ENCODE measurements around the gene HOXA9.

DNA sequence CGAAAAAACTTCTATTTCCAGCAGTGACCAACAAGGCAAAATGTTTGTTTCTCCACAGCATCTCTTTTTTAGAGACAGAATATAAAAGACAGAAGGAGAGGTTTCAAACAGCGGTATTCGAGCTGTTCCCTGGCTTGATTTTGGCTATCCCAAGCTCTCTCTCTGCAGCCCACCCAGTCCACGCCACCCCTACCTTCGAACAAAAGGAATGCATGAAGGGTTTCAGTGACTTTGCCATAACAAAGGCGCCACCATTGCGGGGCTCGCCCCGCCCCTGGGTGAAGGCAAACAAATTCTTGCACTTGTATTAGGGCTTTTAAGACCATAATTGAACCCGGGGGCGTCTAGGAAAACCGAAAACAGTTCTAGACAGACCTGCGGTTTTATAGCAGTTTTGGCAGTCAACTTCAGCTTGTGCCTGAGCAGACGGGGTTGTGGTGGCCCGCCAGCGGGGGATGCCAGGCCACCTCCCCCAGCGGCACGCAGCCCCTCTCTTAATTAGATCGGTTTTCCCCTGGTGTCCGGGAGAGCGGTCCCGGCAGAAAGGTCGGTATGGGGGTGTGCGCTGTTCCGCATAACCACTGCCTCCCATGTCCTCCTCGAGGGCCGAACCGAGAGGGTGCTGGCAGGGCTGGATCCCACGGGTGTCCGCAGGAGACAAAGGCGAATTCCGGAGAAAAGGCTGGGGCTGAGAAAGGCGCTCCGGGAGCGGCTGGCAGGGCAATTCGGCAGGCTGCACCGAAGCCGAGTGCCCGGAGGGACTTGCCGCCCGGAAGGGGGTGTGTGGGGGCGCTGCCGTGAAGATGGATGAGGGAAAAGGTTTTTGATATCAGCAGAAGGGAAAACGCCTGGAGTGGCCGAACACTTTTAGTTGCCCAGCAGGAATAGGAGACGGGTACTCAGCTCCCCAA, 22.4 kb upstream of the HOXA9 start:
- peak; percentile 88 for TF ChIP-seq EZH2 (IDR thresholded peaks at IDR 0.05; ENCODE audit: insufficient read depth, low read length)
- TF ChIP-seq, protein P1, sequence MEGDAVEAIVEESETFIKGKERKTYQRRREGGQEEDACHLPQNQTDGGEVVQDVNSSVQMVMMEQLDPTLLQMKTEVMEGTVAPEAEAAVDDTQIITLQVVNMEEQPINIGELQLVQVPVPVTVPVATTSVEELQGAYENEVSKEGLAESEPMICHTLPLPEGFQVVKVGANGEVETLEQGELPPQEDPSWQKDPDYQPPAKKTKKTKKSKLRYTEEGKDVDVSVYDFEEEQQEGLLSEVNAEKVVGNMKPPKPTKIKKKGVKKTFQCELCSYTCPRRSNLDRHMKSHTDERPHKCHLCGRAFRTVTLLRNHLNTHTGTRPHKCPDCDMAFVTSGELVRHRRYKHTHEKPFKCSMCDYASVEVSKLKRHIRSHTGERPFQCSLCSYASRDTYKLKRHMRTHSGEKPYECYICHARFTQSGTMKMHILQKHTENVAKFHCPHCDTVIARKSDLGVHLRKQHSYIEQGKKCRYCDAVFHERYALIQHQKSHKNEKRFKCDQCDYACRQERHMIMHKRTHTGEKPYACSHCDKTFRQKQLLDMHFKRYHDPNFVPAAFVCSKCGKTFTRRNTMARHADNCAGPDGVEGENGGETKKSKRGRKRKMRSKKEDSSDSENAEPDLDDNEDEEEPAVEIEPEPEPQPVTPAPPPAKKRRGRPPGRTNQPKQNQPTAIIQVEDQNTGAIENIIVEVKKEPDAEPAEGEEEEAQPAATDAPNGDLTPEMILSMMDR (IDR thresholded peaks at IDR 0.05; ENCODE audit: insufficient read depth, low read depth, low read length): no peak

All from astrocyte (in vitro differentiated cells and primary cell).